Lung microvascular endothelial cell (primary cell): ENCODE results near the gene VASP. TPM values are rescaled to one million over a fixed set of nuclear protein-coding genes. Genes with fewer than 3 reads are reported as not detected.

Experiments
- DNase-seq, 2 donors: peaks; one replicate each; pipeline versions ENCODE4 v3.0.0 to v3.0.0-alpha.2; 2010; ENCODE audit warnings: low read depth in 2 of 2
- total RNA-seq: library from RNA; depleted of rRNA; stranded (reverse); fragments of >200 nt; gene quantifications from 2 replicates; pipeline ENCODE4 v1.2.1, GENCODE V29; 2014

Gene VASP
- total RNA-seq, 1 donor from 2014 or later: 32.9 TPM

- peak; percentile 27 to 47 for DNase-seq
Measured at GRCh38 chr19:45547965-45548609, 40.8 kb downstream of the VASP start.

- no peak for DNase-seq
Measured at GRCh38 chr19:45553464-45553863, 46.2 kb downstream of the VASP start.

GRCh38 chr19:45554481-45554880 is 47.2 kb downstream of the VASP start:
- no peak for DNase-seq

- no peak for DNase-seq
Measured at GRCh38 chr19:45556835-45557234, 49.6 kb downstream of the VASP start.

GRCh38 chr19:45558399-45558878 is 51.2 kb downstream of the VASP start:
- DNase-seq: peak; percentile 56 to 59

GRCh38 chr19:45560038-45560437 is 52.8 kb downstream of the VASP start:
- DNase-seq: no peak

GRCh38 chr19:45560686-45561085 is 53.4 kb downstream of the VASP start:
- peak in 1 of 2 donors; percentile 78 for DNase-seq

GRCh38 chr19:45564131-45564780 is 57.0 kb downstream of the VASP start:
- no peak for DNase-seq

- no peak for DNase-seq
Measured at GRCh38 chr19:45567609-45568008, 60.3 kb downstream of the VASP start.

- DNase-seq: peak in 1 of 2 donors; percentile 79
Measured at GRCh38 chr19:45568732-45569131, 61.5 kb downstream of the VASP start.

- peak; percentile 52 to 54 for DNase-seq
Measured at GRCh38 chr19:45569619-45570421, 62.5 kb downstream of the VASP start.

GRCh38 chr19:45571457-45572220 is 64.4 kb downstream of the VASP start:
- DNase-seq: no peak

GRCh38 chr19:45574526-45574925 is 67.2 kb downstream of the VASP start:
- no peak for DNase-seq

- DNase-seq: no peak
Measured at GRCh38 chr19:45575216-45575615, 67.9 kb downstream of the VASP start.

Other genes with a start within 250 kb of the VASP start
- under 0.01 TPM in 2 replicates for gene CKM, start 184.6 kb upstream of the VASP start, total RNA-seq
- gene KLC3, start 166.7 kb upstream of the VASP start, total RNA-seq: 0.20 and 0.22 TPM in 2 replicates
- 13.9 and 19.4 TPM in 2 replicates for gene ERCC2, start 136.9 kb upstream of the VASP start, total RNA-seq
- gene PPP1R13L, start 102.4 kb upstream of the VASP start, total RNA-seq: 6.1 and 17.5 TPM in 2 replicates
- gene POLR1G, start 100.8 kb upstream of the VASP start, total RNA-seq: 4.6 and 11.3 TPM in 2 replicates
- gene ERCC1, start 83.6 kb upstream of the VASP start, total RNA-seq: 49.0 and 51.2 TPM in 2 replicates
- 0.65 and 23.4 TPM in 2 replicates for gene FOSB, start 39.5 kb upstream of the VASP start, total RNA-seq
- 5.0 and 5.6 TPM in 2 replicates for gene RTN2, start 10.4 kb upstream of the VASP start, total RNA-seq
- gene PPM1N, start 9.0 kb upstream of the VASP start, total RNA-seq: 1.3 TPM in 1 of 2 replicates, not detected in the other
- gene OPA3, start 77.3 kb downstream of the VASP start, total RNA-seq: 3.1 and 5.4 TPM in 2 replicates
- gene GPR4, start 94.7 kb downstream of the VASP start, total RNA-seq: 1.1 and 1.6 TPM in 2 replicates
- gene EML2, start 131.9 kb downstream of the VASP start, total RNA-seq: 8.9 and 15.1 TPM in 2 replicates
- under 0.01 TPM in 2 replicates for gene GIPR, start 160.7 kb downstream of the VASP start, total RNA-seq
- gene SNRPD2, start 184.5 kb downstream of the VASP start, total RNA-seq: 331 and 391 TPM in 2 replicates
- gene QPCTL, start 185.2 kb downstream of the VASP start, total RNA-seq: 5.9 and 7.7 TPM in 2 replicates
- 3.5 and 4.4 TPM in 2 replicates for gene FBXO46, start 223.4 kb downstream of the VASP start, total RNA-seq
- not detected in 2 replicates for gene MEIOSIN, start 226.0 kb downstream of the VASP start, total RNA-seq